RPMI8226 (cell line): ENCODE data around the gene ICE1.
"Not testable (repeated sequence)": the region's sequence is repeated elsewhere in the genome, so short reads cannot be mapped to it uniquely, and the experiment has no call there.

Source experiments
- DNase-seq: peaks from one replicate; pipeline ENCODE4 v3.0.0-alpha.2; 2015

ICE1 gene

GRCh38 chr5:5405441-5405840, 17.0 kb upstream of the ICE1 start:
- DNase-seq, result no peak

GRCh38 chr5:5407924-5408323, 14.6 kb upstream of the ICE1 start:
- no peak for DNase-seq

- peak; percentile 26 for DNase-seq
Observed at GRCh38 chr5:5409151-5409810, 13.2 kb upstream of the ICE1 start.

GRCh38 chr5:5413856-5414255, 8.6 kb upstream of the ICE1 start:
- not testable (repeated sequence) for DNase-seq

- DNase-seq, result no peak
Observed at GRCh38 chr5:5414999-5415398, 7.5 kb upstream of the ICE1 start.

- DNase-seq, result no peak
Observed at GRCh38 chr5:5416733-5417132, 5.7 kb upstream of the ICE1 start.

- no peak for DNase-seq
Observed at GRCh38 chr5:5418006-5418405, 4.5 kb upstream of the ICE1 start.

GRCh38 chr5:5418764-5419163, 3.7 kb upstream of the ICE1 start:
- DNase-seq, result peak; percentile 79

- peak; percentile 51 for DNase-seq
Observed at GRCh38 chr5:5419291-5420210, 2.9 kb upstream of the ICE1 start.

- DNase-seq, result no peak
Observed at GRCh38 chr5:5420251-5420650, 2.2 kb upstream of the ICE1 start.

- DNase-seq, result peak; percentile 74
Observed at GRCh38 chr5:5421149-5421960, 1.1 kb upstream of the ICE1 start.

GRCh38 chr5:5422819-5423515, 490 bp downstream of the ICE1 start:
- DNase-seq, result peak; percentile 18

GRCh38 chr5:5423586-5423985, 1.1 kb downstream of the ICE1 start:
- no peak for DNase-seq

GRCh38 chr5:5424736-5425135, 2.3 kb downstream of the ICE1 start:
- no peak for DNase-seq

- no peak for DNase-seq
Observed at GRCh38 chr5:5430136-5430535, 7.7 kb downstream of the ICE1 start.

- no peak for DNase-seq
Observed at GRCh38 chr5:5432020-5432707, 9.7 kb downstream of the ICE1 start.

GRCh38 chr5:5436203-5436760, 13.8 kb downstream of the ICE1 start:
- DNase-seq, result no peak

GRCh38 chr5:5437227-5438172, 15.0 kb downstream of the ICE1 start:
- DNase-seq, result no peak

GRCh38 chr5:5451863-5452262, 29.4 kb downstream of the ICE1 start:
- DNase-seq, result no peak

GRCh38 chr5:5453131-5453530, 30.7 kb downstream of the ICE1 start:
- DNase-seq, result no peak

- no peak for DNase-seq
Observed at GRCh38 chr5:5454391-5454790, 31.9 kb downstream of the ICE1 start.
